Keratinocyte (primary cell): ENCODE data around the gene ANXA3. TPM values are rescaled to one million over a fixed set of nuclear protein-coding genes. Genes with fewer than 3 reads are reported as not detected.

ENCODE experiments used
- DNase-seq: peaks from one replicate; pipeline ENCODE4 v3.0.0-alpha.2; 2011; ENCODE audit warnings: low read depth, missing footprints, low spot score
- FAIRE-seq: peaks from 2 replicates; lab custom pipeline; 2011; peaks lifted over from hg19 to GRCh38; lab: Jason Lieb, UNC
- H2AFZ ChIP-seq: 2 replicates; pipeline ENCODE4 v1.6.0; 2012; ENCODE audit warnings: low read length, control low read depth, inconsistent platforms; ENCODE audit not compliant: control insufficient read depth
- H3K27ac ChIP-seq: 2 replicates; pipeline ENCODE4 v1.5.1; 2011; ENCODE audit warnings: low read length; ENCODE audit not compliant: control insufficient read depth, insufficient read depth
- H3K27me3 ChIP-seq: 3 replicates; pipeline ENCODE4 v1.6.0; 2011; ENCODE audit warnings: low read length; ENCODE audit not compliant: control insufficient read depth, insufficient read depth; ENCODE audit errors: extremely low read depth
- H3K36me3 ChIP-seq, 2 experiments: 2 replicates in 1 of 2; 3 replicates in 1 of 2; pipeline ENCODE4 v1.5.1; 2011; ENCODE audit warnings: low read length in 2 of 2, mild to moderate bottlenecking in 1 of 2; ENCODE audit not compliant: control insufficient read depth in 2 of 2, insufficient read depth in 2 of 2; ENCODE audit errors: extremely low read depth in 1 of 2
- H3K4me1 ChIP-seq: 3 replicates; pipeline ENCODE4 v1.5.1; 2011; ENCODE audit warnings: low read length; ENCODE audit not compliant: control insufficient read depth, insufficient read depth; ENCODE audit errors: extremely low read depth
- H3K4me2 ChIP-seq: 3 replicates; pipeline ENCODE4 v1.6.0; 2011; ENCODE audit warnings: low read depth, low read length; ENCODE audit not compliant: control insufficient read depth, insufficient read depth; ENCODE audit errors: extremely low read depth
- H3K4me3 ChIP-seq, 3 experiments: fragments of 200-600 bp in 1 of 3; sonication (generic) in 1 of 3; 2 replicates in 2 of 3; 3 replicates in 1 of 3; pipeline ENCODE4 v1.5.1; 2011 to 2016; ENCODE audit warnings: low read length in 3 of 3, mild to moderate bottlenecking in 3 of 3, control low read depth in 2 of 3, inconsistent platforms in 1 of 3, low read depth in 1 of 3, mixed read lengths in 1 of 3, mixed run types in 1 of 3, moderate library complexity in 1 of 3; ENCODE audit not compliant: control insufficient read depth in 2 of 3, insufficient read depth in 2 of 3; ENCODE audit errors: extremely low read depth in 1 of 3
- H3K79me2 ChIP-seq: 2 replicates; pipeline ENCODE4 v1.6.0; 2012; ENCODE audit warnings: low read length; ENCODE audit not compliant: control insufficient read depth, insufficient read depth
- H3K9ac ChIP-seq: 3 replicates; pipeline ENCODE4 v1.6.0; 2011; ENCODE audit warnings: low read length; ENCODE audit not compliant: control insufficient read depth, insufficient read depth; ENCODE audit errors: extremely low read depth
- H3K9me1 ChIP-seq: 3 replicates; pipeline ENCODE4 v1.6.0; 2011; ENCODE audit warnings: low read length; ENCODE audit not compliant: control insufficient read depth, insufficient read depth; ENCODE audit errors: extremely low read depth
- H3K9me3 ChIP-seq: 2 replicates; pipeline ENCODE4 v1.5.1; 2012; ENCODE audit warnings: low read depth, low read length; ENCODE audit not compliant: control insufficient read depth
- H4K20me1 ChIP-seq: 3 replicates; pipeline ENCODE4 v1.6.0; 2011; ENCODE audit warnings: low read length; ENCODE audit not compliant: control insufficient read depth, insufficient read depth; ENCODE audit errors: extremely low read depth
- CTCF ChIP-seq, 3 experiments: IDR thresholded peaks in 1 of 3; conservative IDR thresholded peaks in 1 of 3; optimal IDR thresholded peaks in 1 of 3; 2 replicates in 2 of 3; 3 replicates in 1 of 3; pipeline versions ENCODE3 to v1.5.1; 2011; ENCODE audit warnings: low read length in 3 of 3, mild to moderate bottlenecking in 3 of 3, moderate library complexity in 2 of 3, control low read depth in 1 of 3, inconsistent platforms in 1 of 3; ENCODE audit not compliant: insufficient read depth in 2 of 3; ENCODE audit errors: extremely low read depth in 1 of 3
- EZH2 ChIP-seq: IDR thresholded peaks from one replicate; pipeline ENCODE4 v1.6.1; 2012; ENCODE audit warnings: inconsistent platforms, mild to moderate bottlenecking, low read length, moderate library complexity
- dilution Hi-C: fragments of 300-500 bp; cut with MboI; formaldehyde crosslinking; loops from one replicate; pipeline ENCODE4 v1.7.0; 2020; ENCODE audit warnings: low sequenced_read_pairs; ENCODE audit not compliant: extremely low pct_ligation_motif_present
- polyA plus RNA-seq, 5 experiments: library from polyadenylated mRNA; depleted of rRNA in 3 of 5; stranded (reverse) in 3 of 5; stranded (forward) in 1 of 5; unstranded in 1 of 5; fragments of >200 nt; gene quantifications; 1 replicate in 1 of 5; 2 replicates in 3 of 5; 3 replicates in 1 of 5; pipeline versions ENCODE4 v1.2.1 to v1.2.3, GENCODE V29; 2011 to 2012; ENCODE audit warnings: missing spikeins in 2 of 5, low read depth in 1 of 5, low replicate concordance in 1 of 5

The ANXA3 gene
- polyA plus RNA-seq, 1 donor (not counting 4 experiments of a cell fraction or from before 2014, with no cell fraction given), result 463 TPM

GRCh38 chr4:78561677-78562076, 10.1 kb downstream of the ANXA3 start:
- peak overlapping the region; percentile 48 for H3K4me2 ChIP-seq
- no peak for FAIRE-seq
- H3K9me1 ChIP-seq, result no peaks in the 10 kb centered on the region
- H3K36me3 ChIP-seq, result peaks cover 18 to 45% of the 10 kb centered on the region in 2 experiments
- H3K27me3 ChIP-seq, result no peaks in the 10 kb centered on the region
- H3K27ac ChIP-seq, result peak overlapping the region; percentile 49
- H3K4me3 ChIP-seq, result no peak overlapping the region
- peaks cover 31% of the 10 kb centered on the region for H3K79me2 ChIP-seq
- dilution Hi-C loops, result no loop called here
- no peak for TF ChIP-seq CTCF (optimal IDR thresholded peaks at IDR 0.05 in 1 of 3, IDR thresholded peaks at IDR 0.05 in 1 of 3, conservative IDR thresholded peaks at IDR 0.05 in 1 of 3; ENCODE audit: extremely low read depth in 1 of 3, insufficient read depth in 2 of 3, low read length in 3 of 3)
- no peak for TF ChIP-seq EZH2
- H3K9ac ChIP-seq, result no peak overlapping the region
- H2AFZ ChIP-seq, result no peak overlapping the region
- peaks cover 76% of the 10 kb centered on the region for H3K4me1 ChIP-seq
- no peak for DNase-seq
- H3K9me3 ChIP-seq, result no peaks in the 10 kb centered on the region
- H4K20me1 ChIP-seq, result no peaks in the 10 kb centered on the region

GRCh38 chr4:78562687-78563086, 11.1 kb downstream of the ANXA3 start:
- H3K9me1 ChIP-seq, result no peaks in the 10 kb centered on the region
- dilution Hi-C loops, result no loop called here
- no peaks in the 10 kb centered on the region for H4K20me1 ChIP-seq
- H3K27ac ChIP-seq, result no peak overlapping the region
- H3K79me2 ChIP-seq, result peaks cover 32% of the 10 kb centered on the region
- H3K4me2 ChIP-seq, result no peak overlapping the region
- H3K27me3 ChIP-seq, result no peaks in the 10 kb centered on the region
- H3K36me3 ChIP-seq, result peaks cover 17 to 44% of the 10 kb centered on the region in 2 experiments
- H3K4me3 ChIP-seq, result no peak overlapping the region
- FAIRE-seq (no peak), DNase-seq (no peak)
- no peak overlapping the region for H2AFZ ChIP-seq
- no peaks in the 10 kb centered on the region for H3K9me3 ChIP-seq
- no peak overlapping the region for H3K9ac ChIP-seq
- no peak for TF ChIP-seq EZH2
- no peak for TF ChIP-seq CTCF (optimal IDR thresholded peaks at IDR 0.05 in 1 of 3, IDR thresholded peaks at IDR 0.05 in 1 of 3, conservative IDR thresholded peaks at IDR 0.05 in 1 of 3; ENCODE audit: extremely low read depth in 1 of 3, insufficient read depth in 2 of 3, low read length in 3 of 3)
- peaks cover 75% of the 10 kb centered on the region for H3K4me1 ChIP-seq
